Kidney epithelial cell (primary cell): ENCODE results near the gene FNDC1. TPM values are rescaled to one million over a fixed set of nuclear protein-coding genes. Genes with fewer than 3 reads are reported as not detected.

ENCODE experiments used
- DNase-seq: peaks from one replicate; pipeline ENCODE4 v3.0.0-alpha.2; 2010; ENCODE audit warnings: low read depth
- H3K27me3 ChIP-seq: 2 replicates; pipeline ENCODE4 v1.6.0; 2011; ENCODE audit warnings: low read length; ENCODE audit not compliant: control insufficient read depth, insufficient read depth
- H3K36me3 ChIP-seq: 2 replicates; pipeline ENCODE4 v1.5.1; 2011; ENCODE audit warnings: low read length; ENCODE audit not compliant: control insufficient read depth, insufficient read depth
- H3K4me3 ChIP-seq: 2 replicates; pipeline ENCODE4 v1.5.1; 2011; ENCODE audit warnings: low read depth, mild to moderate bottlenecking, control low read depth, low read length
- total RNA-seq: library from RNA; depleted of rRNA; stranded (reverse); fragments of >200 nt; gene quantifications from 2 replicates; pipeline ENCODE4 v1.2.3, GENCODE V29; 2015
- TF ChIP-seq, protein P1 (sequence below): IDR thresholded peaks from 2 replicates; pipeline ENCODE4 v1.5.1; 2011; ENCODE audit warnings: mild to moderate bottlenecking, moderate library complexity, low read length, control low read depth, inconsistent platforms; ENCODE audit not compliant: insufficient read depth, poor library complexity, severe bottlenecking

FNDC1 gene
- total RNA-seq, 1 donor from 2014 or later, result 1.0 TPM

DNA sequence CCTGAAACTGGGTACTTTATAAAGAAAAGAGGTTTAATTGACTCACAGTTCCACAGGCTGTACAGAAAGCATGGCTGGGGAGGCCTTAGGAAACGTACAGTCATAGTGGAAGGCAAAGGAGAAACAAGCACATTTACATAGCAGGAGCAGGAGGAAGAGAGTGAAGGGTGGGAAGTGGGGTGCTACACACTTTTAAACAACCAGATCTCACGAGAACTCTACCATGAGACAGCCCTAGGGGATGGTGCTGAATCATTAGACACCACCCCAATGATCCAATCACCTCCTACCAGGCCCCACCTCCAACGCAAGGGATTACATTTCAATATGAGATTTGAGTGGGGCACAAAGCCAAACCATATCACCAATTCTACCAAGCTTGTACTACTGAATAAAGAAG, 7.4 kb upstream of the FNDC1 start:
- DNase-seq, result no peak

DNA sequence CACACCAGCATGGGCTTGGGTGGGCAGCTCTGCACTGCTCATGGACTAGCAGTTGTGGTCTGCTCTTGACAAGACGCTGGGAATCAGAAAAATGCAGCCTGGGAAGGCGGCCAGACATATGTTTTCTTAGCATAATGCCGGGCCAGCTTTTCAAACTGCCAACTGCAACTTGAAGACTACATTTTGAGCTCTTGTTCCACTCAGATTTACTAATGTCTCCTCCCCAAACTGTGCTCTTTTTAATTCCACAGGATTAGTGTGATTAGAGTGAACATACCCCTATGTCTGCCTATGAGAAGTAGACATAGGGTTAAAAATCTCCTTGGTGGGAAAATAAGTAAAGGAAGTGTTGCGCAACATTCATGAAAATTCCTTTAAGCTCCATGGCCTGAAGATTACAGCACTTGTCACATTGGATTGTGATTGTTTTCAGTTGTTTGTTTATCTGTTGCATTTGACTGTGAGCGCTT, 5.3 kb upstream of the FNDC1 start:
- Histone ChIP-seq H3K4me3 (no peak overlapping the region), H3K27me3 (peaks cover 21% of the 10 kb centered on the region), H3K36me3 (no peaks in the 10 kb centered on the region)
- TF ChIP-seq, protein P1, sequence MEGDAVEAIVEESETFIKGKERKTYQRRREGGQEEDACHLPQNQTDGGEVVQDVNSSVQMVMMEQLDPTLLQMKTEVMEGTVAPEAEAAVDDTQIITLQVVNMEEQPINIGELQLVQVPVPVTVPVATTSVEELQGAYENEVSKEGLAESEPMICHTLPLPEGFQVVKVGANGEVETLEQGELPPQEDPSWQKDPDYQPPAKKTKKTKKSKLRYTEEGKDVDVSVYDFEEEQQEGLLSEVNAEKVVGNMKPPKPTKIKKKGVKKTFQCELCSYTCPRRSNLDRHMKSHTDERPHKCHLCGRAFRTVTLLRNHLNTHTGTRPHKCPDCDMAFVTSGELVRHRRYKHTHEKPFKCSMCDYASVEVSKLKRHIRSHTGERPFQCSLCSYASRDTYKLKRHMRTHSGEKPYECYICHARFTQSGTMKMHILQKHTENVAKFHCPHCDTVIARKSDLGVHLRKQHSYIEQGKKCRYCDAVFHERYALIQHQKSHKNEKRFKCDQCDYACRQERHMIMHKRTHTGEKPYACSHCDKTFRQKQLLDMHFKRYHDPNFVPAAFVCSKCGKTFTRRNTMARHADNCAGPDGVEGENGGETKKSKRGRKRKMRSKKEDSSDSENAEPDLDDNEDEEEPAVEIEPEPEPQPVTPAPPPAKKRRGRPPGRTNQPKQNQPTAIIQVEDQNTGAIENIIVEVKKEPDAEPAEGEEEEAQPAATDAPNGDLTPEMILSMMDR, result no peak
- DNase-seq, result no peak

More for the DNA sequence above, 7.4 kb upstream of the FNDC1 start:
- Histone ChIP-seq H3K36me3 (no peaks in the 10 kb centered on the region), H3K4me3 (no peak overlapping the region), H3K27me3 (peaks cover 3% of the 10 kb centered on the region)
- TF ChIP-seq, protein P1, result no peak

DNA sequence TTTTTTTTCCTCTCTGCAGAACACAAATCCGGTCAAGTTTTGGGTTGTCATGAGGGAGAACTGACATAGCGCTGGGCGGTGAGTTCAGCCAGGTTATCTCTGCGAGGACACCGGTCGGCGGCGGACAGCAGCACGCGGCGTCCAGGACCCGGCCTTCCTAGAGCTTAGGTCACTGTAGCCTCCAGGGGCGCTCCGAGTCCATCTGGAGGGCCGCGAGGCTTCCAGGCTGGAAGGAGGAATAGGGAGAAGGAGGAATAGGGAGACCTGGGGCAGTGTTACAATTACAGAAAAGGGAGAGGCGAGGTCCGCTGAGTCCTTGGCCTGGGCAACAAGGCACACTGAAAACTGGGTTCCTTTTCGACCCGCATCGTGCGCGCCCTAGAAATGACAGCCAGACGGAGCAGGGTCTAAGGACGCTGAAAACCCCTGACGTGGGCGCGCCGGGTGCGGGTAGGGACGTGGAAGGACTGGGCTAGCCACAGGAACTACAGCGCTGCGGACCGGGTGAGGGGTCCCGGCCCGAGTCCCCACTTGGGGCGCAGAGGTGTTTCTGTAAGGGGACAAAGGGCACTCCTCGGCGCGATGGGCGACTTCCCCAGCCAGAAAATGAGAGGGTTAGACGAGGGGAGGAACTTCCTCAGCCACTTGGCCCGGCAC, 536 bp upstream of the FNDC1 start:
- H3K27me3 ChIP-seq, result peaks cover 46% of the 10 kb centered on the region
- TF ChIP-seq, protein P1, result peak; percentile 53
- H3K4me3 ChIP-seq, result peak overlapping the region; percentile 20
- DNase-seq, result no peak
- H3K36me3 ChIP-seq, result no peaks in the 10 kb centered on the region

DNA sequence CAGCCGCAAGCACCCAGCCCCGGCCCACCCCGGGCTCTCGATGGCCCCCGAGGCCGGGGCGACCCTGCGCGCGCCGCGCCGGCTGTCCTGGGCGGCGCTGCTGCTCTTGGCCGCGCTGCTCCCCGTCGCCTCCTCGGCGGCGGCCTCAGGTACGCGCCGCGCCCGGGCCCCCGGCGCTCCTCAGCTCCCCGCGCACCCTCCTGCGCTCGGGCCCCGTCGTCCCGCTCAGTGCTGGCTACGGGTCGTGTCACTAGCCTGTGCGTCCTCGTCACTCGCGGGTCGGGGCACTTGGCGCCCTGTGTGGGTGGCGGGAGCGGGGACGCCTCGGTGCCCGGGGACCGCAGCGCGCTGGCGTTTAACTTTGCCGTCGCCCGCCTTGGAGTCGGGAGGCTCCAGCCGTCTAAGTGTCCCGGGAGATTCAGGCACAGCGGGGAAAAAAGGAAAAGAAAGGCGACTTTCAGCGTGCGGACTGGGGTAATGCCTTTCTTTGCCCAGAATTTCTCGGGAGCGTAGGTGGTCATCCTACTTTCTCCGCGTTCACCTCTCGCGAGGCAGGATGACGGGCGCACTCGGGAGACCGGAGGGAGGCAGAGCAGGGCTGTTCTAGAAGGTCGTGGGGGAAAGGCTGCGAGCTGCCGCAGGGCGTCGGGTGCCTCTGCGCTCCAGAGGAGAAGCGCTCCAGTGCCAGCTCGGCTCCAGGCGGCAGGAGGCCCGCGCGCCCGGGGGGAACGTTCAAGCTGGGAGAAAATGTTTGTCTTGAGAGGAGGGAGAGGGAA, 545 bp downstream of the FNDC1 start:
- TF ChIP-seq, protein P1, result no peak
- H3K27me3 ChIP-seq, result peaks cover 48% of the 10 kb centered on the region

DNA sequence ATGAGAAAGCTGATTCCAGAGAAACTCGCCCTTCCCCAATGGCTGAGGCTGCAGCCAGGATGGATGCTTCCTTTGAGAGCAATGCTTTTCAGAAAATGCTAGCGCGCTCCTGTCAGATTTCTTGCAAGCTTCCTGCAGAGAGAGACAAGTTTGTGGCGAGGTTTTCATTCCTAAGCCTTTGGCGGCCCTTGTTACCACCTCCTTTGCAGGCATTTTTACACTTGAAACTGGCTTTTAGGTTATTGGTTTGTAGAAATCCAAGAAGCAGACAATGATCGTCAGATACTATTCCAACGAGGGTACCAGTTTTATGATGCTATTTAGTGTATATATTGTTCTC, 1.1 kb downstream of the FNDC1 start:
- TF ChIP-seq, protein P1, result no peak
- DNase-seq, result no peak
- Histone ChIP-seq H3K27me3 (peaks cover 48% of the 10 kb centered on the region), H3K4me3 (no peak overlapping the region), H3K36me3 (no peaks in the 10 kb centered on the region)

More for the DNA sequence above, 545 bp downstream of the FNDC1 start:
- no peaks in the 10 kb centered on the region for H3K36me3 ChIP-seq
- H3K4me3 ChIP-seq, result peak overlapping the region; percentile 35
- DNase-seq, result no peak
